Upper lobe of right lung (tissue), 1 donor: Measurements from ENCODE around the gene ZBTB45. TPM values are rescaled to one million over a fixed set of nuclear protein-coding genes. Genes with fewer than 3 reads are reported as not detected.

ENCODE experiments used
- ATAC-seq: fragments of 200-7000 bp; cut with Tn5 transposase; one replicate; pipeline ENCODE4 v1.9.1; 2020; ENCODE audit warnings: mild to moderate bottlenecking, moderate library complexity
- DNase-seq: peaks from one replicate; pipeline ENCODE4 v3.0.0-alpha.2; 2020
- H3K27ac ChIP-seq: fragments of 200-600 bp; one replicate; pipeline ENCODE4 v1.8.0; 2022
- H3K27me3 ChIP-seq: fragments of 200-600 bp; one replicate; pipeline ENCODE4 v1.8.0; 2022; ENCODE audit warnings: mild to moderate bottlenecking
- H3K36me3 ChIP-seq: fragments of 200-600 bp; one replicate; pipeline ENCODE4 v1.8.0; 2022
- H3K4me1 ChIP-seq: fragments of 200-600 bp; one replicate; pipeline ENCODE4 v1.8.0; 2022
- H3K4me3 ChIP-seq: fragments of 200-600 bp; one replicate; pipeline ENCODE4 v1.8.0; 2022; ENCODE audit warnings: mild to moderate bottlenecking
- H3K9me3 ChIP-seq: fragments of 200-600 bp; one replicate; pipeline ENCODE4 v1.8.0; 2022
- intact Hi-C: fragments of 100-400 bp; cut with DNase I; formaldehyde crosslinking; loops from one replicate; pipeline ENCODE4 v1.11.0; 2022
- total RNA-seq: library from RNA; stranded (reverse); fragmentation: NEBNext Ultra II Directional; extraction: Animal tissue kit (Norgen Biotek cat#: 25700); gene quantifications from one replicate; pipeline ENCODE4 v1.2.1, GENCODE V29; 2021
- TF ChIP-seq, protein P1 (sequence below): fragments of 200-600 bp; IDR thresholded peaks from one replicate; pipeline ENCODE4 v1.8.0; 2022; ENCODE audit warnings: antibody characterized with exemption
- donor health status: DM: no; HTN: yes; CAD: no; lungs with severe emphysema.

The ZBTB45 gene
- total RNA-seq, 1 donor from 2014 or later, result 14.1 TPM

DNA sequence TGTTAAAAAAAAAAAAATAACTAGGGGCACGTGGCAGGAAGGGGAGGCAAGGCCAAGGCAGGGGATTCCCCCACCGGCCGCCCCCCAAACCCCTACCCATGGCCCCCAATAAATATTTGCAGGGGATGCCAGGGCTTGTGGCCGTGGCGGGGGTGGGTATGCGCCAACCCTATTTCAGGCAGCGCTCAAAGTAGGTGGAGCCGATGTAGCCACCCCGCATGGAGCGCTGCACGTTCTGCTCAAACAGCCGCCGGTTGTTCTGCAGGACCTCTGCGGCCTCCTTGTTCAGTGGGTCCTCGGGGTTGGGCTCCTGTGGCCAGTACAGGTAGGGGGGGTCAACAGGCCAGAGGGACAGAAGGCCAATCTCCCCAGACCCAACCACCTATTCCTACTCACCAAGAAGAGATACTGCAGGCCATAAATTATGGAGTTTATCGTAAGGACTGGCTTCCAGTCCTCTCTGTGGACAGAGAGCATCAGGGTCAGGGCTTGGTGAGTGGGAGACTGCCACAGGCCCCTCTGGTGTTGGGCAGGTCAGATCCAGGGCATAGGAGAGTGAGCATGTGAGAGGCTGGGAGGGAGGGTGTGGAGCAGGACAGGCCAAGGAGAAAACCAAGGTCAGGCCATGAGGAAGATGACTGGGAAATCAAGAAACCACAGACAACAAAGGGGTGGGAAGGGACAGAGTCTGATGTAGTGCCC is 36.5 kb upstream of the ZBTB45 start:
- no peak overlapping the region for H3K27ac ChIP-seq
- DNase-seq (no peak), ATAC-seq (no peak)
- H3K9me3 ChIP-seq, result no peaks in the 10 kb centered on the region
- no peaks in the 10 kb centered on the region for H3K27me3 ChIP-seq
- H3K36me3 ChIP-seq, result peaks cover 42% of the 10 kb centered on the region
- H3K4me1 ChIP-seq, result peaks cover 37% of the 10 kb centered on the region
- intact Hi-C loops, result no loop called here
- H3K4me3 ChIP-seq, result no peak overlapping the region
- TF ChIP-seq, protein P1, sequence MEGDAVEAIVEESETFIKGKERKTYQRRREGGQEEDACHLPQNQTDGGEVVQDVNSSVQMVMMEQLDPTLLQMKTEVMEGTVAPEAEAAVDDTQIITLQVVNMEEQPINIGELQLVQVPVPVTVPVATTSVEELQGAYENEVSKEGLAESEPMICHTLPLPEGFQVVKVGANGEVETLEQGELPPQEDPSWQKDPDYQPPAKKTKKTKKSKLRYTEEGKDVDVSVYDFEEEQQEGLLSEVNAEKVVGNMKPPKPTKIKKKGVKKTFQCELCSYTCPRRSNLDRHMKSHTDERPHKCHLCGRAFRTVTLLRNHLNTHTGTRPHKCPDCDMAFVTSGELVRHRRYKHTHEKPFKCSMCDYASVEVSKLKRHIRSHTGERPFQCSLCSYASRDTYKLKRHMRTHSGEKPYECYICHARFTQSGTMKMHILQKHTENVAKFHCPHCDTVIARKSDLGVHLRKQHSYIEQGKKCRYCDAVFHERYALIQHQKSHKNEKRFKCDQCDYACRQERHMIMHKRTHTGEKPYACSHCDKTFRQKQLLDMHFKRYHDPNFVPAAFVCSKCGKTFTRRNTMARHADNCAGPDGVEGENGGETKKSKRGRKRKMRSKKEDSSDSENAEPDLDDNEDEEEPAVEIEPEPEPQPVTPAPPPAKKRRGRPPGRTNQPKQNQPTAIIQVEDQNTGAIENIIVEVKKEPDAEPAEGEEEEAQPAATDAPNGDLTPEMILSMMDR, result no peak

GRCh38 chr19:58555369-58555885 is 35.8 kb upstream of the ZBTB45 start:
- H3K4me1 ChIP-seq, result peaks cover 37% of the 10 kb centered on the region
- DNase-seq, result no peak

GRCh38 chr19:58554494-58555368 is 35.1 kb upstream of the ZBTB45 start, which contains the start of gene CHMP2A:
TSS of gene CHMP2A (minus strand) at chr19:58555105. CDS start at chr19:58554212, 893 bp downstream.
- TF ChIP-seq, protein P1, result no peak
- ATAC-seq (peak; percentile 60), DNase-seq (peak; percentile 99)
- H3K27ac ChIP-seq, result peak within 1 kb of the TSS; percentile 94
- intact Hi-C loops, result no loop called here
- no peaks in the 10 kb centered on the region for H3K27me3 ChIP-seq
- H3K36me3 ChIP-seq, result peaks cover 55% of the 10 kb centered on the region
- no peaks in the 10 kb centered on the region for H3K9me3 ChIP-seq
- H3K4me3 ChIP-seq, result peak within 1 kb of the TSS; percentile 87
- H3K4me1 ChIP-seq, result peaks cover 34% of the 10 kb centered on the region

More at GRCh38 chr19:58555369-58555885, 35.8 kb upstream of the ZBTB45 start:
- Histone ChIP-seq H3K36me3 (peaks cover 48% of the 10 kb centered on the region), H3K27ac (peak overlapping the region; percentile 94), H3K27me3 (no peaks in the 10 kb centered on the region), H3K9me3 (no peaks in the 10 kb centered on the region), H3K4me3 (peak overlapping the region; percentile 87)
- intact Hi-C loops, result no loop called here
- no peak for ATAC-seq
- TF ChIP-seq, protein P1, result no peak

- H3K9me3 ChIP-seq, result no peaks in the 10 kb centered on the region
- DNase-seq, result no peak
- H3K4me1 ChIP-seq, result peaks cover 32% of the 10 kb centered on the region
- intact Hi-C loops, result no loop called here
- TF ChIP-seq, protein P1, result no peak
- no peaks in the 10 kb centered on the region for H3K27me3 ChIP-seq
- H3K36me3 ChIP-seq, result peaks cover 63% of the 10 kb centered on the region
- H3K4me3 ChIP-seq, result peak overlapping the region; percentile 87
- H3K27ac ChIP-seq, result peak overlapping the region; percentile 94
- ATAC-seq, result no peak
These were observed 34.3 kb upstream of the ZBTB45 start for GRCh38 chr19:58553799-58554493.

- intact Hi-C loops, result no loop called here
- no peak for ATAC-seq
- peaks cover 76% of the 10 kb centered on the region for H3K36me3 ChIP-seq
These were observed 33.0 kb upstream of the ZBTB45 start for GRCh38 chr19:58552655-58553054.

More at GRCh38 chr19:58552655-58553054, 33.0 kb upstream of the ZBTB45 start:
- Histone ChIP-seq H3K27ac (no peak overlapping the region), H3K4me3 (no peak overlapping the region), H3K27me3 (no peaks in the 10 kb centered on the region), H3K4me1 (peaks cover 32% of the 10 kb centered on the region), H3K9me3 (no peaks in the 10 kb centered on the region)
- TF ChIP-seq, protein P1, result no peak
- DNase-seq, result no peak
